NCI-H510A treated with DMSO at 0.1 percent for 48 hours (cell line): ENCODE data around the gene GPRC5D.
A peak's percentile ranks its signal among the peaks of the same experiment; 100 is the strongest.

Source experiments
- DNase-seq: peaks from one replicate; lab custom pipeline; 2025; lab: John Stamatoyannopoulos, UW

The GPRC5D gene

DNA sequence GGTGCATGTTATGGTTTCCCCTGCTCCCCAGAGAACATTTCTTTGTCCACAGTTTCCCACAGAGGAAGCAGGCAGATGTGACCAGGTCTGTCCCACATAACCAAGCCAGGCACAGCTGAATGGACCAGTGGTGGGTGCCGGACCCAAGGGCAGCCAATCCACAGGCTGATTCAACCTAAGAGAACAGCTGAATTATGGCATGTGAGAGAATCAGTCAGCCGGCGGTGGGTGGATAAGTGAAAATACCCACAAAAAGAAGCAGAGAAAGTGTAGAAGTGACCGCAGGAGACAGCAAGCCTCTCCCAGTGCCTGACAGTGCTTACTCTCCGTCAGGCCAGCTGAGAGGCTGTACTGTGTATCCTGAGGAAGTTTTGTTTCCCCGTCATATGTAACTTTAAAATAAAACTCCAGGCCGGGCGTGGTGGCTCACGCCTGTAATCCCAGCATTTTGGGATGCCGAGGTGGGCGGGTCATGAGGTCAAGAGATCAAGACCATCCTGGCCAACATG is 14.9 kb downstream of the GPRC5D start:
- DNase-seq = no peak

- DNase-seq = no peak
These were observed 17.4 kb downstream of the GPRC5D start for GRCh38 chr12:12934556-12934955.

DNA sequence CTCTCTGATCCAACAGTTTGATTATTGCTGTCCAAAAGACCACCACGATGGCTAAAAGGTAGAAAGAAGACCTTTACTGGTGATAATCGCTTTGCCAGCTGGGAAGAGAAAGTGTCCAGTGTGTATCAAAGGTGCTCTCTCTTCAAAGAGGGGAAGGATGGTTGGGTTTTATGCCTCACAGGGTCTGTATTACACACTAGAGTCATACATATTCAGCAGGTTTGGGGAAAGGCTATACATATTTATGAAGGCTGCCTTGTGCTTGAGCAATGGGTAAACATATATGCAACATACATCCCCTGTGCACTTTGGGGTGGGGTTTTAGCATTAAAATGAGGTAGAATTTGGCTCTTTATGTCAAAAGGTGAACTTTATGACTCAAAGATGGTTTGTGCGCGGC is 18.2 kb downstream of the GPRC5D start:
- DNase-seq = no peak

DNA sequence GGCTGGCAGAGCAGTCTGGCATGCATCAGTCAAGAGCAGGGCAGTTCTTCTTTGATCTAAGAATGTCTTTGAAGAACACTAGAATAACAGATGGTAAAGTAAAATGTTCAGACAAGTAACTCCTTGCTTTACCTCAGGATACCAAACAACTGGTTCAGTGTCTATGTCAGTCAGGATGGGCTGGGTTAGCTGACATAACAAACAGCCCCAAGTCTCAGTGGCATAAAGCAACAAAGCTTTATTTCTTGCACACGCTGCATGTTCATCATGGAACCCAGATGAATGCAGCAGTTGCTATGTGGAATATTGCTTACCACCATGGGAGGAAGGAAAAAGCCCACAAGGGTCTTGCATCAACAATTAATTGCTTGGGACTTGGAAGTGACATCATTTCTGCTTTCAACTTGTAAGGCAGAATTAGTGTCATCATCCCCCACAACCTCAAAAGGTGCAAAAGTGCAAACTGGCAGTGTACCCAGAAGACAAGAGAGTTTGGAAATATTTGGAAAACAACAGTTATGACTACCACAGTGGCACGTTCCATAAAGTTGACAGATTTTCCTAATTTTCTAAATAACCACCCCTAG is 21.2 kb downstream of the GPRC5D start:
- no peak for DNase-seq

GRCh38 chr12:12929696-12930095 is 22.3 kb downstream of the GPRC5D start:
- DNase-seq = no peak

GRCh38 chr12:12927211-12928079 is 24.5 kb downstream of the GPRC5D start:
- peak; percentile 62 for DNase-seq

- no peak for DNase-seq
These were observed 25.3 kb downstream of the GPRC5D start for GRCh38 chr12:12926571-12927071.

DNA sequence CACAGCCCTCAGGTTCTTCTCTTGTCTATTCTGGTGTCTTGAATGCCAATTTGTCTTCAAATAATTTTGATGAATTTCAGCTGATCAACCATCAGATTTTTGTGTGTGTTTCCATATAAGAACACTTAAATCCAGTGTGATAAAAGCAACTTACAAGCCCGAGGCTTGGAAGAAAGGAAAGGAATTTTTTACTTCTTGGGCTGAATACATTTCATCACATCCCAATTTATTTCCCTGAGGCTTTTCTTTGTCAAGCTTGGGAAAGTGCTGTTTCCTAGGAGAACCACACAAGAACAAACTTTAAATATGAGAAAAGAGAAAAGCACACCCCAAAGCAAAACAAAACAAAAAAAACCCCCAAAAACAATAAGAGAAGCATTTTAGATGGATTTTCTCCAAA is 26.6 kb downstream of the GPRC5D start:
- DNase-seq = no peak

DNA sequence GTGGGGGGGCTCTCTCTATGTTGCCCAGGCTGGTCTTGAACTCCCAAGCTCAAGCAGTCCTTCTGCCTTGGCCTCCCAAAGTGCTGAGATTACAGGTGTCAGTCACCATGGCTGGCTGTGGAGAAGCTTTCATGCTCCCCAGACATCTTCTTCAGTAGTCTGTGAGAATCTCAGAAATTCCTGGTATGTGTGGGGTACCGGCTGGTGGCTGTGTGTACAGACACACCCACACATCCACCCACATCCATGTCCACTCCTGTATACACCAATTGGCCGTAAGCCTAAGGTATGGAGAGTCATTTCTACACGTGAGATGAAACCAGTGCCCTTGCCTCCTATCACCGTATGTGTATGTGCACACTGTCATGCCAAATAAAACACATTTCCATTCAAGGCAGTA is 27.8 kb downstream of the GPRC5D start:
- no peak for DNase-seq

- DNase-seq = no peak
These were observed 29.0 kb downstream of the GPRC5D start for GRCh38 chr12:12922978-12923377.

DNA sequence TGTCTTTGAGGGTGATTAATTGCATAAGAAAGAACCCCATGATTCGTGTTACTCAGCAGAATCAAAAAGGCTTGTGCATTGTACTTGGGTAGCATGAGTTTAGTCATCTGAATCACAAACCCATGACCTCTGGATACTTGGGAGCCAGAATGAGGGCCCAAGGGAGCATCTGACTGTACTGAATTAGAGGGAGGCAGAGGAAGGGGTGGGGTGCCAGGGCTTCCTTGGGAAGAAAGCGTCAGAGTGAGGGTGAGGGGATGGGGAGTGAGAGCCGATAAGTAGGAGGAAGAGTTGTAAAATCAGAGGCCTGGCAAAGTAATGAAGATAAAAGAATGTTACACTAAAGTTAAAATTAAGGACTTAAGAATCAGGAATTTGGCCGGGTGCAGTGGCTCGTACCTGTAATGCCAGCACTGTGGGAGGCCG is 29.8 kb downstream of the GPRC5D start:
- DNase-seq = no peak

DNA sequence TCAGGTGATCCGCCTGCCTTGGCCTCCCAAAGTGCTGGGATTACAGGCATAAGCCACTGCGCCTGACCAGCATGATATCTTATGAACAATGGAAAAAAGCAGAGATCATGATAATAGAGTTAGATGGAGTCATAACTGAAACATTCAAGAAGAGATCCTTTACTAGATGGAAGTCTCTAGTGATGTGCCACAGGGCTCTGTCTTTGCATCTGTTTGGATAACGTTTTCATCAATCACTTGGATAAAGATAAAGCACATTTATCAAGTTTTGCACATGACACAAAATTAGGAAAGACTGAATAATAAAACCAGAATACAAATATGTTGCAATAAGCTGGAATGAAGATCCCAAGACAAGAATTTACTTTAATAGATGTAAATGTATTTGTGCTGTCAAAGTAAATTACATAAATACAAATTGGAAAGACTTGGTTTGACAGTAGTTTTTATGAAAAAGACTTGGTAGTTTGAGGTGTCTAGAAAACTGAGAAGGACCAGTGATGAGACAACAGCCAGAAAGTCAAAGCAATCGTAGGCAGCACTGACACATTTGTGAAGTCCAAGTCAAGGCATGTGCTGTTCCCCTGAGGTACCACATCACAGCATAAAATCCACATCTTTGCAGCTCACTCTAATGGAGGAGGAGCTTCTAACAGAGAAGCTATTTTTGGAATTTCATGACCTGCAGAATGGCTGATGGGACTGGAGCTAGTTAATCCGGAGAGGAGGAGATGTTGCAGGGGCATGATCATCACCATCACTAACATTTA is 32.1 kb downstream of the GPRC5D start:
- no peak for DNase-seq

GRCh38 chr12:12918781-12919389 is 33.1 kb downstream of the GPRC5D start:
- DNase-seq = no peak

GRCh38 chr12:12917517-12917916 is 34.5 kb downstream of the GPRC5D start:
- DNase-seq = no peak

GRCh38 chr12:12916135-12916944 is 35.6 kb downstream of the GPRC5D start:
- DNase-seq = peak; percentile 78

DNA sequence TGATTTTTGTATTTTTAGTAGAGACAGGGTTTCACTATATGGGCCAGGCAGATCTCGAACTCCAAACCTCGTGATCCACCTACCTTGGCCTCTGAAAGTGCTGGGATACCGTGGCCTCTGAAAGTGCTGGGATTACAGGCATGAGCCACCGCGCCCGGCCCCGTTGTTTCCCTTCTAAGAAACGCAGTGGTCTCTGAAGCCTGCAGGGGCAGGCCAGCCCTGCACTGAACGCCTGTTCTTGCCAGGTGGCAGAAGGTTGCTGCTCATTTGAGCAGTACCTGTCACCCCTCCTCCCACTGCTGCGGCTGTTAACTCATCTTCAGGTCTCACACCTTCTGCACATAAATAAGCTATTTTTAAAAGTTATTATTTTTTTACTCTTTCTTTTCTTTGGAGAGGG is 36.3 kb downstream of the GPRC5D start:
- DNase-seq = no peak

GRCh38 chr12:12912711-12913110 is 39.3 kb downstream of the GPRC5D start:
- DNase-seq = no peak

DNA sequence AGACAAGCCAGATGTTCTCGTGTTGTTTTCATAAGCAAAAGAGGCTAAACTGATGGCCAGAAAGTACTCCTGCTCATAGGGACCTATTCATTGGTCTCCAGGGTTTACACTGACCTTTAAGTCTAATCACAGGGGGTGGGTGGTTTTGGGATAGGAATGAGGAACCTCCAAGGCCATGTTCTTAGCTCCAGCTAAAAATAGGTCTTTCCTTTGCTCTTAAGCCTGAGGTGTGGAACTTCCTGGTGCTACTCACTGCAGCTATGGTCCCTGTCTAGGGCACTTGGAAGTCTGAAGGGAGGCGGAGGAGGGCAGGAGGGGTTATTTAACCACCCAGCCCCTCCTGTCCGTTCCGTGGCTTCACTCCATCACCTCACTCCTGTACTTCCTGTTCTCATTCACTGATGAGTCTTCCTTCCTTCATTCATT is 42.0 kb downstream of the GPRC5D start:
- no peak for DNase-seq

- DNase-seq = no peak
These were observed 42.6 kb downstream of the GPRC5D start for GRCh38 chr12:12909228-12909994.

GRCh38 chr12:12908711-12909110 is 43.3 kb downstream of the GPRC5D start:
- DNase-seq = no peak
